Activated T-helper 1 cell treated with anti-CD3 and anti-CD28 coated beads, Interleukin-12 subunit alpha, Interleukin-12 subunit beta, Interleukin-2, Interleukin-4 antibody, amounts not matched to agents 30 ng/mL and 10 ng/mL and 1 ng/mL, durations not matched to agents 14 hours and 24 hours and 36 hours (primary cell): ENCODE data around the gene TNIK. TPM values are rescaled to one million over a fixed set of nuclear protein-coding genes. Genes with fewer than 3 reads are reported as not detected.

Experiments used
- DNase-seq: peaks from one replicate; pipeline ENCODE4 v3.0.0; 2021; ENCODE audit warnings: low spot score
- H3K27ac Mint-ChIP-seq: one replicate; pipeline ENCODE4 v1.8.0; 2021; ENCODE audit warnings: mild to moderate bottlenecking, mixed read lengths
- H3K27me3 Mint-ChIP-seq: one replicate; pipeline ENCODE4 v1.8.0; 2022; ENCODE audit warnings: mild to moderate bottlenecking, moderate library complexity, mixed read lengths; ENCODE audit not compliant: insufficient read depth
- H3K36me3 Mint-ChIP-seq: one replicate; pipeline ENCODE4 v1.8.0; 2021; ENCODE audit warnings: low read depth, mixed read lengths
- H3K4me1 Mint-ChIP-seq: one replicate; pipeline ENCODE4 v1.8.0; 2021; ENCODE audit warnings: low read depth, mixed read lengths
- H3K4me3 Mint-ChIP-seq: one replicate; pipeline ENCODE4 v1.8.0; 2021; ENCODE audit warnings: mild to moderate bottlenecking, moderate library complexity, mixed read lengths
- H3K9me3 Mint-ChIP-seq: one replicate; pipeline ENCODE4 v1.8.0; 2021; ENCODE audit warnings: mixed read lengths
- intact Hi-C: fragments of 100-400 bp; cut with micrococcal nuclease; formaldehyde crosslinking; loops from one replicate; pipeline ENCODE4 v1.15.1; 2024
- total RNA-seq: library from RNA; stranded (reverse); gene quantifications from 2 replicates; pipeline ENCODE4 v1.2.3, GENCODE V29; 2022

The TNIK gene
- total RNA-seq, 1 donor from 2014 or later: 21.5 TPM

DNA sequence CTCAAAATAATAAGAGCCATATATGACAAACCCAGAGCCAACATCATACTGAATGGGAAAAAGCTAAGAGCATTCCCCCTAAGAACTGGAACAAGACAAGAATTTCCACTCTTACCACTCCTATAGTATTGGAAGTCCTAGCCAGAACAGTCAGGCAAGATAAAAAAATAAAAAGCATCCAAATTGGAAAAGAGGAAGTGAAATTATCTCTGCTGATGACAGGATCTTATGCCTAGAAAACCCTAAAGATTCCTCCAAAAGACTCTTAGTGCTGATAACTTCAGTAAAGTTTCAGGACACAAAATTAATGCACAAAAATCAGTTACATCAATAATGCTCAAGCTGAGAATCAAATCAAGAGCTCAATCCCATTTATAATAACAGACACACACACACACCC, 387.8 kb downstream of the TNIK start:
- no peak overlapping the region for H3K27ac Mint-ChIP-seq
- H3K4me1 Mint-ChIP-seq: no peaks in the 10 kb centered on the region
- no peaks in the 10 kb centered on the region for H3K9me3 Mint-ChIP-seq
- no peak overlapping the region for H3K4me3 Mint-ChIP-seq
- H3K27me3 Mint-ChIP-seq: no peaks in the 10 kb centered on the region
- DNase-seq: no peak
- intact Hi-C loops: no loop called here
- peaks cover 42% of the 10 kb centered on the region for H3K36me3 Mint-ChIP-seq

- H3K27ac Mint-ChIP-seq: no peak overlapping the region
- H3K4me3 Mint-ChIP-seq: no peak overlapping the region
- H3K27me3 Mint-ChIP-seq: no peaks in the 10 kb centered on the region
- intact Hi-C loops: no loop called here
- H3K4me1 Mint-ChIP-seq: no peaks in the 10 kb centered on the region
- peaks cover 63% of the 10 kb centered on the region for H3K36me3 Mint-ChIP-seq
- no peak for DNase-seq
- H3K9me3 Mint-ChIP-seq: no peaks in the 10 kb centered on the region
Observed at GRCh38 chr3:171068658-171069057, 391.5 kb downstream of the TNIK start.

DNA sequence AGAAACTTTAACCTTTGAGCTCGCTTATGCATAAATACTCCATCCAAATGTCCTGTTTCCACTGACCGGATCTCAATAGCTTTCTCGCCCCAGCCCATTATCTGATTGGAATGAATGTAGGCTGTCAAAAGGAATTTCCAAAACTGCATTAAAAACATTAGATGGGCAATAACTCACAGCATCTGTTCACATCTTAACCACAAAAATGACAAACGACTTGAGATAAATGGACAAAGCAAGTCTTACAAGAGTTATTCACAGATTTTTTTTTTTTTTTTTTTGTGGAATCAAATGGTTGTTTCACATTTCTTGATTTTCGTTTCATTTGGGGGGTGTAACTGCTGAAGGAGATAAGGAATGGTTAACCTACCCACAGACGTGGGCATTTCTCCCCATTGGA, 394.0 kb downstream of the TNIK start:
- H3K27me3 Mint-ChIP-seq: no peaks in the 10 kb centered on the region
- H3K27ac Mint-ChIP-seq: no peak overlapping the region
- no peak for DNase-seq
- H3K9me3 Mint-ChIP-seq: no peaks in the 10 kb centered on the region
- intact Hi-C loops: no loop called here
- H3K4me1 Mint-ChIP-seq: no peaks in the 10 kb centered on the region
- no peak overlapping the region for H3K4me3 Mint-ChIP-seq
- peaks cover 52% of the 10 kb centered on the region for H3K36me3 Mint-ChIP-seq

GRCh38 chr3:171065732-171066131, 394.5 kb downstream of the TNIK start:
- H3K4me1 Mint-ChIP-seq: no peaks in the 10 kb centered on the region
- no peaks in the 10 kb centered on the region for H3K9me3 Mint-ChIP-seq
- H3K36me3 Mint-ChIP-seq: peaks cover 52% of the 10 kb centered on the region
- no peak overlapping the region for H3K27ac Mint-ChIP-seq
- intact Hi-C loops: no loop called here
- H3K27me3 Mint-ChIP-seq: no peaks in the 10 kb centered on the region
- no peak overlapping the region for H3K4me3 Mint-ChIP-seq
- no peak for DNase-seq

DNA sequence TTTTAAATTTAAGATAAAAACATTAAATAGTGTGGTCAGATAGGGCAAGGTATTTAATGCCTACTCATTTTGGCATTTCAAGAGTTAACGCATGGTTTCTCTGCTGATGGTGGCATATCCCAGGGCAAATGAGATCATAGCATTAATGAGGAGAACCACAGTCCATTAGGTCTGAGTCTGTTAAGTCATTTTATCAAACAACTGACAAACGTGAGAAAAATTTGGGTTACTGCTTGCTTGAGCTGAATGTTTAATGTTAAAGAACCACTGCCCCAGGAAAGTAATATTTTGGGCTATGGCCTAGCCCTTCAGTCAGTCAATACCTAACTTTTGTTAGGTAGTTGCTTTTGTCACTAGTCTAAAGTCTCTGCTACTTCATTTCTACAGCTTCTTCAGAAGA, 395.7 kb downstream of the TNIK start:
- intact Hi-C loops: no loop called here
- peaks cover 42% of the 10 kb centered on the region for H3K36me3 Mint-ChIP-seq
- no peaks in the 10 kb centered on the region for H3K27me3 Mint-ChIP-seq
- H3K4me3 Mint-ChIP-seq: no peak overlapping the region
- H3K27ac Mint-ChIP-seq: no peak overlapping the region
- H3K4me1 Mint-ChIP-seq: no peaks in the 10 kb centered on the region
- H3K9me3 Mint-ChIP-seq: no peaks in the 10 kb centered on the region
- DNase-seq: no peak

GRCh38 chr3:171061749-171062148, 398.5 kb downstream of the TNIK start:
- H3K9me3 Mint-ChIP-seq: no peaks in the 10 kb centered on the region
- H3K4me3 Mint-ChIP-seq: no peak overlapping the region
- H3K4me1 Mint-ChIP-seq: no peaks in the 10 kb centered on the region
- H3K36me3 Mint-ChIP-seq: peaks cover 31% of the 10 kb centered on the region
- no peaks in the 10 kb centered on the region for H3K27me3 Mint-ChIP-seq
- intact Hi-C loops: no loop called here
- no peak for DNase-seq
- no peak overlapping the region for H3K27ac Mint-ChIP-seq

GRCh38 chr3:171059978-171060377, 400.2 kb downstream of the TNIK start:
- no peak overlapping the region for H3K27ac Mint-ChIP-seq
- H3K4me3 Mint-ChIP-seq: no peak overlapping the region
- intact Hi-C loops: no loop called here

GRCh38 chr3:171058873-171059603, 401.2 kb downstream of the TNIK start:
- H3K4me3 Mint-ChIP-seq: no peak overlapping the region
- H3K9me3 Mint-ChIP-seq: no peaks in the 10 kb centered on the region
- H3K27me3 Mint-ChIP-seq: peaks cover 2% of the 10 kb centered on the region
- H3K36me3 Mint-ChIP-seq: peaks cover 10% of the 10 kb centered on the region
- no peaks in the 10 kb centered on the region for H3K4me1 Mint-ChIP-seq
- no peak for DNase-seq
- no peak overlapping the region for H3K27ac Mint-ChIP-seq
- intact Hi-C loops: no loop called here

More at GRCh38 chr3:171059978-171060377, 400.2 kb downstream of the TNIK start:
- no peak for DNase-seq
- H3K4me1 Mint-ChIP-seq: no peaks in the 10 kb centered on the region
- H3K27me3 Mint-ChIP-seq: no peaks in the 10 kb centered on the region
- no peaks in the 10 kb centered on the region for H3K9me3 Mint-ChIP-seq
- H3K36me3 Mint-ChIP-seq: peaks cover 19% of the 10 kb centered on the region

GRCh38 chr3:171058058-171058457, 402.1 kb downstream of the TNIK start:
- H3K4me1 Mint-ChIP-seq: no peaks in the 10 kb centered on the region
- no peak overlapping the region for H3K27ac Mint-ChIP-seq
- no peak overlapping the region for H3K4me3 Mint-ChIP-seq
- no peaks in the 10 kb centered on the region for H3K9me3 Mint-ChIP-seq
- H3K27me3 Mint-ChIP-seq: peaks cover 5% of the 10 kb centered on the region
- intact Hi-C loops: no loop called here
- peaks cover 6% of the 10 kb centered on the region for H3K36me3 Mint-ChIP-seq
- no peak for DNase-seq

DNA sequence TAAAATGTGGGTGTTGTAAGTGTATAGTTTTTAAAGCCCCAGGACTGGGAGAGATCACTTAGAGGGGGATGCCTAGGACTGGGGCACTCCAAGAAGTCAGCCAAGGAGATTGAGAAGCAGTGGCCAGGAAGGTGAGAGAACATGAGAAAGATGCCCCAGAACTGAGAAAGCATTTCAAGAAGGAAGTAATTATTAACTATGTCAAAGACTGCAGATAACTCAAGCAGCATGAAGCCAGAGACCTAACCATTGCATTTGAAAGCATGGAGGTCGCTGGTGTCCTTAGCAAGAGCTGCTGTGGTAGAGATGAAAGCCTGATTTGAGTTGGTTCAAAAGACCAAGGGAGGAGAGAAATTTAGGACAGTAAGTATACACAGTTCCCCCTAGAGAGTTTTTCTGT, 403.1 kb downstream of the TNIK start:
- intact Hi-C loops: no loop called here
- Mint-ChIP-seq H3K4me3 (no peak overlapping the region), H3K36me3 (peaks cover 4% of the 10 kb centered on the region), H3K4me1 (no peaks in the 10 kb centered on the region), H3K27ac (no peak overlapping the region), H3K9me3 (no peaks in the 10 kb centered on the region), H3K27me3 (peaks cover 8% of the 10 kb centered on the region)
- DNase-seq: no peak

GRCh38 chr3:171056528-171056927, 403.7 kb downstream of the TNIK start:
- H3K27me3 Mint-ChIP-seq: peaks cover 10% of the 10 kb centered on the region
- H3K4me3 Mint-ChIP-seq: no peak overlapping the region
- H3K36me3 Mint-ChIP-seq: peaks cover 4% of the 10 kb centered on the region
- no peak for DNase-seq
- no peaks in the 10 kb centered on the region for H3K4me1 Mint-ChIP-seq
- intact Hi-C loops: no loop called here
- no peak overlapping the region for H3K27ac Mint-ChIP-seq
- H3K9me3 Mint-ChIP-seq: no peaks in the 10 kb centered on the region

- peaks cover 10% of the 10 kb centered on the region for H3K27me3 Mint-ChIP-seq
Observed at GRCh38 chr3:171055336-171056178, 404.6 kb downstream of the TNIK start.

DNA sequence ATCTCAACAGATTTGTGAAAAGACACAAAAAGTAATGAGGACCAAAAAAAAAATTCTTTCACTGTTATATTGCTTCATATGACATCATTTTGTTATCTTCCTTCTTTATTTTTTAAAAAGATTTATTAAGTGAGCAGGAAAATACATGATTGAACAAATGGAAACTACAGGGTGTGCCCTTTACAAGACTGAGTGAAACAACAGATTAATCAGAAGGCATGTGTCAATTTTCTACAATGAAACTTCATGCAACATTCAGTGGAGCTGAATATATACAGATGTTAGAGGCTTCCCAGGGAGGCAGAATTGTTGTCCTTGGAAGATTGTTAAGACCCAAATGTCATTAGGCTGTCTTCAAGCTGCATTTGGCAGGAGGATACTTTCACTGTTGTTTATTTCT, 405.3 kb downstream of the TNIK start:
- intact Hi-C loops: no loop called here
- no peak for DNase-seq
- Mint-ChIP-seq H3K4me3 (no peak overlapping the region), H3K36me3 (peaks cover 4% of the 10 kb centered on the region), H3K27ac (no peak overlapping the region), H3K9me3 (no peaks in the 10 kb centered on the region), H3K4me1 (no peaks in the 10 kb centered on the region), H3K27me3 (peaks cover 10% of the 10 kb centered on the region)

More at GRCh38 chr3:171055336-171056178, 404.6 kb downstream of the TNIK start:
- no peak for DNase-seq
- no peak overlapping the region for H3K27ac Mint-ChIP-seq
- peaks cover 4% of the 10 kb centered on the region for H3K36me3 Mint-ChIP-seq
- no peak overlapping the region for H3K4me3 Mint-ChIP-seq
- H3K4me1 Mint-ChIP-seq: no peaks in the 10 kb centered on the region
- no peaks in the 10 kb centered on the region for H3K9me3 Mint-ChIP-seq
- intact Hi-C loops: no loop called here
